Nephron progenitor cell (in vitro differentiated cells): ENCODE data around the gene TTLL11.

ENCODE experiments used
- DNase-seq: peaks from one replicate; pipeline ENCODE4 v3.0.0; 2021
- H3K27ac Mint-ChIP-seq: 2 replicates; pipeline ENCODE4 v1.8.0; 2021; ENCODE audit warnings: mild to moderate bottlenecking, moderate library complexity, mixed read lengths
- H3K27me3 Mint-ChIP-seq: 2 replicates; pipeline ENCODE4 v1.8.0; 2021; ENCODE audit warnings: mild to moderate bottlenecking, low read depth, mixed read lengths; ENCODE audit not compliant: poor library complexity
- H3K36me3 Mint-ChIP-seq: 2 replicates; pipeline ENCODE4 v1.8.0; 2021; ENCODE audit warnings: low read depth, mixed read lengths
- H3K4me1 Mint-ChIP-seq: 2 replicates; pipeline ENCODE4 v1.8.0; 2021; ENCODE audit warnings: mixed read lengths
- H3K4me3 Mint-ChIP-seq: 2 replicates; pipeline ENCODE4 v1.8.0; 2021; ENCODE audit warnings: mild to moderate bottlenecking, moderate library complexity, mixed read lengths
- H3K9me3 Mint-ChIP-seq: 2 replicates; pipeline ENCODE4 v1.8.0; 2021; ENCODE audit warnings: mild to moderate bottlenecking, moderate library complexity, mixed read lengths
- TF ChIP-seq, protein P1 (sequence below): fragments of 200-600 bp; sonication (generic); IDR thresholded peaks from 2 replicates; pipeline ENCODE4 v1.5.0; 2021; ENCODE audit warnings: antibody characterized with exemption

The TTLL11 gene

DNA sequence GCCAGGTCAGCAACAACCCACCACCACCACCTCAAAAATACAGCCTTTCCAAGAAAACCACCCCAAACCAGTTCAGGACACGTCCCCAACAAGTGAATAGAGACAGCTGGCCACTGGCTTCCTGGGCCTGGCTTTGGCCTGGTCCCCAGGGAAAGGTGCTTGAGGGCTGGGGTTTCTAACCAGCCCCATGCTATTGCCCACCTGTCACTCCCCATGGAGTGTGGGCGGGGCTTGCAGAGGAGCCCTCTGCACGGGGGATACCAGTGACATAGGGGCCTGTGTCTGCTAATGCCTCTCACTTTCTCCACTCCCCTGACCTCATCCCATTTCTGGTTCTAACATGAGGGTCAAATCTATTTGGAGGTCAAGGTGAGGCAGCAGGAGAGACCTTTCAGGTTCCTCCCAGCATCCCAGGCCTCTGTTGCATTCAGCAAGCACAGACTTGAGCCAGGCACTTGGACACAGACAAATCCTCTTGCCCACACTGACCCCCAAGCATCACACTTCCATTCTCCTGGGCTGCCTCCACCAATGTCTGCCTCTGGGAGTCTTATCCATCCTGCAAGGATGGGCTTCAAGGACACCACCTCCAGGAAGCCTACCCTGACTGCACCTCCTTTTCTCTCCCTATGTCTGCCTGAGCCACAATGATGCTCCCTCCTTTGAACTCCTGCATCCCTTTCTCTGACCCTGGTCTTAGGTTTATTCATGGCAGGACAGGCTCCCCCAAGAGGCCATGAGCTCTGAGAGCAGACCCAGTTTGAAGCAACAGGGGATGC lies 16.1 kb upstream of the TTLL11 start:
- H3K27ac Mint-ChIP-seq, result no peak overlapping the region
- DNase-seq, result no peak
- peaks cover 25% of the 10 kb centered on the region for H3K27me3 Mint-ChIP-seq
- no peaks in the 10 kb centered on the region for H3K4me1 Mint-ChIP-seq
- H3K9me3 Mint-ChIP-seq, result peaks cover 3% of the 10 kb centered on the region
- TF ChIP-seq, protein P1, sequence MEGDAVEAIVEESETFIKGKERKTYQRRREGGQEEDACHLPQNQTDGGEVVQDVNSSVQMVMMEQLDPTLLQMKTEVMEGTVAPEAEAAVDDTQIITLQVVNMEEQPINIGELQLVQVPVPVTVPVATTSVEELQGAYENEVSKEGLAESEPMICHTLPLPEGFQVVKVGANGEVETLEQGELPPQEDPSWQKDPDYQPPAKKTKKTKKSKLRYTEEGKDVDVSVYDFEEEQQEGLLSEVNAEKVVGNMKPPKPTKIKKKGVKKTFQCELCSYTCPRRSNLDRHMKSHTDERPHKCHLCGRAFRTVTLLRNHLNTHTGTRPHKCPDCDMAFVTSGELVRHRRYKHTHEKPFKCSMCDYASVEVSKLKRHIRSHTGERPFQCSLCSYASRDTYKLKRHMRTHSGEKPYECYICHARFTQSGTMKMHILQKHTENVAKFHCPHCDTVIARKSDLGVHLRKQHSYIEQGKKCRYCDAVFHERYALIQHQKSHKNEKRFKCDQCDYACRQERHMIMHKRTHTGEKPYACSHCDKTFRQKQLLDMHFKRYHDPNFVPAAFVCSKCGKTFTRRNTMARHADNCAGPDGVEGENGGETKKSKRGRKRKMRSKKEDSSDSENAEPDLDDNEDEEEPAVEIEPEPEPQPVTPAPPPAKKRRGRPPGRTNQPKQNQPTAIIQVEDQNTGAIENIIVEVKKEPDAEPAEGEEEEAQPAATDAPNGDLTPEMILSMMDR, result no peak
- no peaks in the 10 kb centered on the region for H3K36me3 Mint-ChIP-seq
- no peak overlapping the region for H3K4me3 Mint-ChIP-seq

DNA sequence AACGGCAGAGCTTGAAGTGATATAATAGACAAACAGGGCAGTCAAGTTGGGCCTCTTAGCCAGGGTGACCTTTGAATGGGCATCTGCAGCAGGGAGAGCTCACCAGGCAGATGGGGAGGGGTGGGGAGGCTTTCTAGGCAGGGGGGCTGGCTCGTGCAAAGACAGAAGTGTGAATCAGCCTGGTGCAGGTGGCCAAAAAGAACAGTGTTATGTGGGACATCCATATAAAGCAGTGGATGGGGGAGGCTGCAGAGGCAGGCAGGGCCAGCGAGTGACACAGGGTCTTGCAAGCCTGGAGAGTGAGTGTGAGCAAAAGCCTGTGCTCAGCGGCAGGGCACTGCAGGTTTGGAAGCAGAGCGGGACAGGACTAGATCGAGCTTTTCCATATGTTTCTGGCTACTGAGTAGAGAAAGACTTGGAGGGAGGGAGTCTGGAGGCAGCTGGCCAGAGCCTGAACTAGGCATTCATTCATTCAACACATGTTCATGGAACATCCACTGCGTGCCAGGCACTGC lies 14.2 kb upstream of the TTLL11 start:
- Mint-ChIP-seq H3K4me3 (no peak overlapping the region), H3K9me3 (peaks cover 12% of the 10 kb centered on the region), H3K27ac (no peak overlapping the region), H3K4me1 (no peaks in the 10 kb centered on the region), H3K27me3 (peaks cover 11% of the 10 kb centered on the region), H3K36me3 (no peaks in the 10 kb centered on the region)
- no peak for DNase-seq
- TF ChIP-seq, protein P1, result no peak

DNA sequence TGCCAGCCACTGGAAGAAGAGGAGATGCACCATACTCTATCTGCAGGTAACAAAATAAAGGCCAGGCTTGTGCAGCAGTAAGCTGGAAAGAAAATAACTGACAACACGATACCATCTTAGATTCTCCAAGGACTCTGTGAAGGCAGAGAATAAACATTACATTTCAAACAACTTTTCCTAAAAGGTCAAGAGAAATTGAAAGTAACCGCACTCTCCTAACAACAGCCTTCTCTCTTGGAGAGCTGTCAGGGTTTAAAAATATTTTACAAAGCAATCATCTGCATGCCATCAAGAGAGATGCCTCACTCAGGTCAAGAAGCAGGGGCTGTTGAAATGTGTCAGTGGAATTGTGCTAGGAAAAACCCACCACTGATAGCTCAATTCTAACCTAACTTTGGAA lies 13.5 kb upstream of the TTLL11 start:
- peaks cover 12% of the 10 kb centered on the region for H3K9me3 Mint-ChIP-seq
- no peak overlapping the region for H3K4me3 Mint-ChIP-seq
- peaks cover 9% of the 10 kb centered on the region for H3K27me3 Mint-ChIP-seq
- no peak for DNase-seq
- no peak overlapping the region for H3K27ac Mint-ChIP-seq
- H3K36me3 Mint-ChIP-seq, result no peaks in the 10 kb centered on the region
- TF ChIP-seq, protein P1, result no peak
- H3K4me1 Mint-ChIP-seq, result no peaks in the 10 kb centered on the region

DNA sequence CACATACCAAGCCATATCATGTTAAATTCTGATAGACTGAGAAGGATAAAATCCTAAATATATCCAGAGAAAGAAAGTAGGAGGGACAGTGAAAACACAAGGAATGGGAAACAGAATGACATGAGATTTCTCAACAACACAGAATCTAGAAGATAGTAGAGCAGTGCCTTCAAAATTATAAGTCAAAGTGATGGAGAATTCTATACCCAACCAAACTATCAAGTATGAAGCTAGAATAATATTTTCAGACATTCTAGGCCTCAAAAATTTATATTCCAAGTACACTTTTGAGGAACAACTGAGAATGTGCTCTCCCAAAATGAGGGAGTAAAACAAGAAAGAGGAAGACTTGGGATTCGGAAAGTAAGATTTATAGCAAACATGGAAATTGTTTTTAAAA lies 10.9 kb upstream of the TTLL11 start:
- no peak overlapping the region for H3K4me3 Mint-ChIP-seq
- no peak for DNase-seq
- H3K27me3 Mint-ChIP-seq, result peaks cover 30% of the 10 kb centered on the region

DNA sequence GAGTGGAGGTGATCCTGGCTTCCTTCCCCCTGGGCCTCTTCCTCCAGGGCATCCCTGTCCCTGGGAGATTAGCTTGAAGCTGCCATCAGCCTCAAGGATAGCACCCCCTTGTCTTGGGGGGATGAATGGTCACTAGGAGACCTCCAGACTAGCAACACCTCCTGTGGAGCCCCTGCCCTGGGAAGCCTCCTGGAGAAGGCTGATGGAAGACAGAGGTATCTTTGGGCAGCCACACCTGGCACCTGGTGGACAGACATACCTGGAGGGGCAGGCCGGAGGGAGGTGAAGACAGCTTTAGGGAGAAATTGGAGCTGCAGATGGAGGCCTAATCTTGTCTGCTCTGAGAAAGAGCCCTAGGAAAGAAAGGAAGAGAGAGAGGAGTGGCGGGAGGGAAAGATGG lies 9.0 kb upstream of the TTLL11 start:
- Mint-ChIP-seq H3K4me3 (no peak overlapping the region), H3K27me3 (peaks cover 38% of the 10 kb centered on the region), H3K27ac (no peak overlapping the region), H3K4me1 (no peaks in the 10 kb centered on the region), H3K9me3 (peaks cover 12% of the 10 kb centered on the region), H3K36me3 (no peaks in the 10 kb centered on the region)
- TF ChIP-seq, protein P1, result no peak
- no peak for DNase-seq

More for the DNA sequence above, 10.9 kb upstream of the TTLL11 start:
- H3K4me1 Mint-ChIP-seq, result no peaks in the 10 kb centered on the region
- no peak overlapping the region for H3K27ac Mint-ChIP-seq
- H3K36me3 Mint-ChIP-seq, result no peaks in the 10 kb centered on the region
- TF ChIP-seq, protein P1, result no peak
- peaks cover 12% of the 10 kb centered on the region for H3K9me3 Mint-ChIP-seq

DNA sequence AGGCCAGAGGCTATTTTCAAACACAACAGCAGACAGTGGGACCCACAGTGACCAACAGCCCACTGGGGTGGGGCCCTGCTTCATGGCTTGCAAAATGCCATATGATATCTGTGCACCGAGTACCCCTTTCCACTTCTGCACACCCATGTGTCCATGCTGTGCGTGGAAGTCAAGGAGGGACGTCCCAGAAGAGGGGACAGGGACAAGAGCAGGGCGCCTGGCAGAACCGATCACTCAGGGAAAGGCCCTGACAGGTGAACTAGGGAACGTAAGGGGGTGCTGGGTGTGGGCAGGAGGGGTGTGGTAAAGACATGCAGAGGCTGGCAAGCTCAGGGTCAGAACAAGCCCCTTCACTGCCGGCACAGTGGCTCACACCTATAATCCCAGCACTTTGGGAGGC lies 7.6 kb upstream of the TTLL11 start:
- TF ChIP-seq, protein P1, result no peak
- H3K27ac Mint-ChIP-seq, result no peak overlapping the region
- no peak overlapping the region for H3K4me3 Mint-ChIP-seq
- no peak for DNase-seq
- H3K27me3 Mint-ChIP-seq, result peaks cover 48% of the 10 kb centered on the region
- no peaks in the 10 kb centered on the region for H3K36me3 Mint-ChIP-seq
- H3K9me3 Mint-ChIP-seq, result peaks cover 12% of the 10 kb centered on the region
- no peaks in the 10 kb centered on the region for H3K4me1 Mint-ChIP-seq
